ENCODE data around the gene PSMD5.
"Not testable (repeated sequence)": the region's sequence is repeated elsewhere in the genome, so short reads cannot be mapped to it uniquely, and the experiment has no call there.

The PSMD5 gene

GRCh38 chr9:120830865-120831264, 11.9 kb downstream of the PSMD5 start:
- no peak for DNase-seq (ENCODE audit: low read depth)
- no peak overlapping the region for H3K4me3 ChIP-seq (ENCODE audit: low read depth, low read length)

GRCh38 chr9:120830151-120830550, 12.6 kb downstream of the PSMD5 start:
- DNase-seq (ENCODE audit: low read depth), result peak; percentile 43
- no peak overlapping the region for H3K4me3 ChIP-seq (ENCODE audit: low read depth, low read length)

- no peak for DNase-seq (ENCODE audit: low read depth)
- H3K4me3 ChIP-seq (ENCODE audit: low read depth, low read length), result no peak overlapping the region
Measured at GRCh38 chr9:120829650-120830049, 13.1 kb downstream of the PSMD5 start.

GRCh38 chr9:120820095-120820494, 22.6 kb downstream of the PSMD5 start:
- H3K4me3 ChIP-seq (ENCODE audit: low read depth, low read length), result no peak overlapping the region
- no peak for DNase-seq (ENCODE audit: low read depth)

- no peak for DNase-seq (ENCODE audit: low read depth)
Measured at GRCh38 chr9:120818595-120818994, 24.1 kb downstream of the PSMD5 start.

DNA sequence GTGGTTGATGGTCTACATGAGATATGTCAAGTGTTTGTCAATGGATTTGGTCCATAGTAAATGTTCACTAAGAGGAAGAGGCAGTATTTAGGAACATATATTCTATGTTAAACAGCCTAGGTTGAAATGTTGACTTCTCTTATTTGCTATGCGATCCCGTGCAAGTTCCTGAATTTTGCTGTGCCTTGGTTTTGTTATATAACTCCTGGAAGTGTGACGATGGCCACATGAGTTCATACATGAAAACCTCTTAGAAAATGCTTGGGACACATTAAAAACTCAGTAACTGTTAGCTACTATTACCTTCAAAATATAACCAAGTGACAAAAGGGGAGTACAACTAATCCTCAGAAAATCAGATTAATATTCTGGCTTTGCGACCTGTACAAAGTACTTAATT, 27.6 kb downstream of the PSMD5 start:
- DNase-seq (ENCODE audit: low read depth), result no peak

More at GRCh38 chr9:120818595-120818994, 24.1 kb downstream of the PSMD5 start:
- no peak overlapping the region for H3K4me3 ChIP-seq (ENCODE audit: low read depth, low read length)

DNA sequence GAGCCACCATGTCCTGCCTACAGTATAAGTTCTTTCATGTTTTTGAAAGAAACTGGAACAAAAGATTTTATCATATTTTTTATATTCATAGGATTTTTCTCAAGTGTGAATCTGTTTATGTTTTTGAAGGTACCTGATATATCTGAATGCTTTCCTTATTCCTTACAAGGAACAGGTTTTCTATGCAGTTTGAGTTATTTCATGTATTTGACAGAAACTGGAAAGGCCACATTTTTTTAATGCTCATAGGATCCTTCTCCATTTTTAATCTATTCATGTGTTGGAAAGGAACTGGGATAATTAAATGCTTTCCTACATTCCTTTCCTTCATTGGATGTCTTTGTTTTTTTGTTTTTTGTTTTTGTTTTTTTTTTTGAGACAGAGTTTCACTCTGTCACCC, 33.8 kb downstream of the PSMD5 start:
- no peak for DNase-seq (ENCODE audit: low read depth)
- H3K4me3 ChIP-seq (ENCODE audit: low read depth, low read length), result no peak overlapping the region

More for the DNA sequence above, 27.6 kb downstream of the PSMD5 start:
- H3K4me3 ChIP-seq (ENCODE audit: low read depth, low read length), result no peak overlapping the region

DNA sequence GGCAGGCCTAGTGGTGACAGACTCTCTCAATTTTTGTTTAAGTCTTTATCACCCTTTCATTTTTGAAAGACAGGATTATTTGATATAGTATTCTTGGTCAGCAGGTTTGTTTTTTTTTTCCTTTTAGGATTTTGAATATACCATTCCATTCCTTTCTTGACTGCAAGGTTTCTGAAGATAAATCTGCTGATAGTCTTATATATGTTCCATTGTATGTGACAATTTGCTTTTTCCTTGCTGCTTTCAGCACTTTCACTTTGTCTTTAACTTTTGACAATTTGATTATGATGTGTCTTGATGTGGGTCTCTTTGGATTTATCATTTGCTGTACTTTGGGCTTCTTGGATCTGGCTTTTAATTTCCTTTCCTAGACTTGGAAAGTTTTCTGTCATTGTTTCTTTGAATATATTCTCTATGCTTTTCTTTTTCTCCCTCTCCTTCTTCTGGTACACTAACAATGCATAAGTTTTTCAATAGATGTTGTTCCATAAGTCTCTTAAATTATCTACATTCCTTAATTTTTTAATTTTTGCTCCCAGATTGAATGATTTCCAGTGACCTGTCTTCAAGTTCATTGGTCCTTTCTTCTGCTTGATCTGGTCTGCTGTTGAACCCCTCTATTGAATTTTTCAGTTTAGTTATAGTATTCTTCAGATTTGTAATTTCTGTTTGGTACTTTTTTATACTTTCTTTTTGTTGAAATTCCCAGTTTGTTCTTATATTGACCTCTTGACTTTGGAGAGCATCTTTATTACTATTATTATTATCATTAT, 34.9 kb downstream of the PSMD5 start:
- DNase-seq (ENCODE audit: low read depth), result no peak
- H3K4me3 ChIP-seq (ENCODE audit: low read depth, low read length), result no peak overlapping the region

DNA sequence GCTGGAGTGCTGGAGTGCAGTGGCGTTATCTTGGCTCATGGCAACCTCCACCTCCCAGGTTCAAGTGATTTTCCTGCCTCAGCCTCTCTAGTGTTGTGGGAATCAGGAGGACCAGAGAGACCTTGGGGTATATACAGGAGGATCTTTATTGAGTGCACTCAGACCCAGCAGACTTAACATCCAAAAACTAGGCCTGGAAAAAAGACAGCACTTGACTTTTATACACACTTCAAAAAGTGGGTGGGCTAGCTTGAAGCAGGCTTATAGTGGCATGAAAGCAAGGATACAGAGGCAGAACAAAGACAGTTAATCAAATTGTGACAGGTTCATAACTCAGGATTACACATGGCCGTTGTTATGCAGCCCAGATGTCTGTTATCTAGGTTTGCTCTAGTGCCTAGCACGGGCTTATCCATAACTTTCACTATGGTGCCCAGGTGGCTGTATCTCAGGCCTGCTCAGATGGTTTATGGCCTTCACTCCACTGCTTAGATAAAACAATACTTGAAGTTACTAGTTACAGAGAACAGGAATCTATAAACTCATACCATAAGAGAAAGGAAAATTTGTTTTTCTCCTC, 37.8 kb downstream of the PSMD5 start:
- H3K4me3 ChIP-seq (ENCODE audit: low read depth, low read length); DNase-seq (ENCODE audit: low read depth): not testable (repeated sequence)

GRCh38 chr9:120801441-120801840, 41.3 kb downstream of the PSMD5 start:
- H3K4me3 ChIP-seq (ENCODE audit: low read depth, low read length), result no peak overlapping the region
- DNase-seq (ENCODE audit: low read depth), result no peak

DNA sequence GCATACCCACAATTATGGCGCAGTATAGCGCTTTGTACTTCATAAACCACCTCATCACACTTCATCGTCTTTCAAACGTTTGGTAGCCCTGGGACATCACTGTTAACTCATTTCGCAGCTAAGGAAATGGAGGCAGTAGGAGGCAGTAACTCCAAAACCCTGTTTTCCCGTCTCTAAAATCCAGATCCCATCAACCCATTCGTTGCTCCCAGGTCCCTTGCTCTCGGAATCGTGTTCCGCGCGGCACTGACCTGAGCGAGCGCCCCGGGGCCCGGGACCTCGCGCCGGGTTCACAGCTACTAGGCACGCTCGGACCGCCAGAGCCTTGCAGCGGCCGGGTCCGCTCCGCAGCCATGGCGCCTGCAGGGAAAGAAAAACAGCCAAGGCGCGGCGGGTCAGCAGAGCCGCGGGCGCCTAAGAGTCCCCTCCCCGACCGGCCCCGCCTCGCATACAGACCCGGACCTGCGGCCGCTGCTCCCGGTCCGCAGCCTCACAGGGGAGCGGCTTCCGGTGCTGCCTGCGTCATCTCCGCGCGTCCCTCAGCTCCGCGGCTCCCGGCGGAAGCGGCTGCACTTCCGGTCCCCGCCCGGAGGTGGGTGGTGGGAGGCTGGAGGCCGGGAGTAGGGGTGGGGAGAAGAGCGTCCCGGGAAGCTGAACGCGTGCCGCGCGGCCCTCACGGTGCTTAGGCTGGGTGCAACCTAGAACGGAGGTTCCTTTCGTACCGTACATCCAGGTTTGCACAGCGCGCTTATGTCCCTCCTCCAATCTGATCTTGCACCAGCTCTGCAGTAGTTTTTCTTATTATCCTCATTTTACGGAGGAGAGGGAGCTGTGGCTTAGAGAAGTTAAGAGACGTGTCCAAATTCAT, 49.6 kb downstream of the PSMD5 start, which contains the start of gene FBXW2:
Gene FBXW2, minus strand, starts transcription at position 519 of the 868 bp plus-strand sequence. CDS start 5,158 bp downstream, outside the sequence.
- peak within 1 kb of the TSS; percentile 85 for H3K4me3 ChIP-seq (ENCODE audit: low read depth, low read length)
- peak; percentile 65 for DNase-seq (ENCODE audit: low read depth)

- H3K4me3 ChIP-seq (ENCODE audit: low read depth, low read length), result no peak overlapping the region
Measured at GRCh38 chr9:120791161-120791560, 51.6 kb downstream of the PSMD5 start.

GRCh38 chr9:120787933-120788332, 54.8 kb downstream of the PSMD5 start:
- no peak overlapping the region for H3K4me3 ChIP-seq (ENCODE audit: low read depth, low read length)
- DNase-seq (ENCODE audit: low read depth), result no peak

More at GRCh38 chr9:120791161-120791560, 51.6 kb downstream of the PSMD5 start:
- no peak for DNase-seq (ENCODE audit: low read depth)

DNA sequence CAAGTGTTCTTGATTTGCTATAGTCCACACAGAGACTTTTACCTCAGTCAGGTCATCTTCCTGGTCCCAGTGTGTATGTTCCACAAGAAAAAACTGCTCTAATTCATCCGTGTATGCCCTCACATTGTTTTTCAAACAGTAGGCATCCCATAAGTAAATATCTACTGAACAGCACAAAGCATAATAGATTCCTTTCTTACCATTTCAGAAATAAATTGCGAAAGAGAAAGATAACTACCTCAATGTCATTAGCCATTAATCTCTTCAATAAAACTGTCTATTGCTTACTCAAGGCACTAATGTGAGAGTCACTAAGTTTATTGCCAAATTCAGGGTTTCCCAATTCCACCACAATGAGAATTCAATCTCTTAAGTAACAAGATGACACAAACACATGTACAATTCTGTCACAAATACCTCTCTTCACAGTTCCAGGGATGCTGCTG, 59.1 kb downstream of the PSMD5 start:
- H3K4me3 ChIP-seq (ENCODE audit: low read depth, low read length), result no peak overlapping the region
- DNase-seq (ENCODE audit: low read depth), result peak; percentile 58

GRCh38 chr9:120781236-120781635, 61.5 kb downstream of the PSMD5 start:
- H3K4me3 ChIP-seq (ENCODE audit: low read depth, low read length), result no peak overlapping the region
- DNase-seq (ENCODE audit: low read depth), result no peak

- no peak overlapping the region for H3K4me3 ChIP-seq (ENCODE audit: low read depth, low read length)
- no peak for DNase-seq (ENCODE audit: low read depth)
Measured at GRCh38 chr9:120780367-120780766, 62.4 kb downstream of the PSMD5 start.

- H3K4me3 ChIP-seq (ENCODE audit: low read depth, low read length), result no peak overlapping the region
- no peak for DNase-seq (ENCODE audit: low read depth)
Measured at GRCh38 chr9:120779227-120779626, 63.5 kb downstream of the PSMD5 start.

DNA sequence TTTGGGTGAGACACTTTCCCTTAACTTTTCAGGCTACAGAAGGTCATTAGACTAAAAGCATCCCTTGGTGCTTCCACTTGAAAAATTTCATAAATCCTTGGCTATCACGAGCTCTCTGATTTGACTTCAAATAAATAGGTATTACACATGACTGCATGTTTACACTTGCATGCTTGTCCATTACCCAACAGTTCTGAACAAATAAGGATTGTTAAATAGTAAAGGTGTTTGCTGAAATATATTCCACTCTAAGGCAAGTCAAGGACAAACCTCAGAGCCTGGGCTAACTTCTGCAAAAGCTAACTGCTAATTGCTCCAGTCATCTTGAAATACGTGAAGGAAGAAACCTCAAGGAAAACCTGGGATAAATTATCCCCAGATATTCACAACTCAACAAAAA, 64.0 kb downstream of the PSMD5 start:
- H3K4me3 ChIP-seq (ENCODE audit: low read depth, low read length), result no peak overlapping the region
- no peak for DNase-seq (ENCODE audit: low read depth)

GRCh38 chr9:120777229-120777628, 65.5 kb downstream of the PSMD5 start:
- DNase-seq (ENCODE audit: low read depth), result no peak
- no peak overlapping the region for H3K4me3 ChIP-seq (ENCODE audit: low read depth, low read length)

DNA sequence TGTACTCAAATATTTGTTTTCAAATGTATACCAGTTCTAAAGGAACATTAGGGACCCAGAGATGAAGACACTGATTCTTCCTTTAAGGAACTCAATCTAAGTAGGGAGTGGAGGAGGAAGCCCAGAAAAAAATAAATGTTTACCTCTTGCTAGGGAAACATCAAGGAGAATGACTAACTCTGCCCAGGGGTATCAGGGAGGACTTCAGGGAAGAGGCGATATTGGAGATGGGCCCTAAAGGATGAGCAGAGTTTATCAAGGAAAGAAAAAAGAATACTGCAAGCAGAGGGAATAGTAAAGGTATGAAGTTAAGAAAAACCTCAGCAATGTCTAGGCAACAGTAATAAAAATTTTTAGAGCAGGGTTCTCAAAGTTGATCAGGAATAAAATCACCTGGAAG, 65.9 kb downstream of the PSMD5 start:
- H3K4me3 ChIP-seq (ENCODE audit: low read depth, low read length), result no peak overlapping the region
- no peak for DNase-seq (ENCODE audit: low read depth)

Data from skeletal muscle cell (primary cell).